ENCODE measurements around the gene NABP1.

Gene NABP1

DNA sequence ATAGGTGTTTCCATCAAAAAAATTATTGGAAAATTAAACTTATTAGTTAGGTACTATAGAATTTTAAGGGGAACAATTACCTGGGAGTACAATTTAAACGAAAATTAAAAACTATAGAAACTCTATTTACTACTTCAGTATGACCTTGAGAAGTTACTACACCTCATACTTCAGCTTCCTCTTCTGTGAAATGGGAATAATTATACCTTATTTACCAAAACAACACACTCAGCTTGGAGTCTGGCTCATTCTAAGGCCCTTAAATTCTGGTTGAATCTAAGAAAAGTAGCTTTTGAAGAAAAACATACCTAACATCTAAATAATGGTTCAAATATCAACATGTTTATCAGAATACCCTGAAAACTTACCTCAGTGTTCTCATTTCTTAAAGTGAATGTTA, 2.7 kb downstream of the NABP1 start:
- no peak for DNase-seq (ENCODE audit: low read depth, low spot score)

DNA sequence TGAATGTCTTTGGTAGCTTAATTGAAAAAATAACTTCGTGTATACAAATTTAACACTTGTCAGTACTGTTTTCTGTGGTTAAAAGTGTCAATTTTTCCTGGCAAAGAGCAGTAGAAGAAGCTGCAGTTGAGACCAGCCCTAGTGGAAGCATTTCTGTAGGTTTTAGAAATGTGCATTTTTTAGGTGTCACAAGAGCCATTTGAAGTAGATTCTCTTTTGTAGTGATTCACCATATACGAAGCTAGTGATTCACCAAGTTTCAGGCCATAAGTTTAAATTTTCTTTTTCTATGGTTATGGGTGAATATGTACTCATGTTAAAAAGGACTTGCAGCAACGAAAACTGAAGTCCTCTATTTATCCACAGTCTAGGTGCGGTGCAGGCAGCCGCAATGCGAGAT, 4.2 kb downstream of the NABP1 start:
- DNase-seq (ENCODE audit: low read depth, low spot score): no peak

DNA sequence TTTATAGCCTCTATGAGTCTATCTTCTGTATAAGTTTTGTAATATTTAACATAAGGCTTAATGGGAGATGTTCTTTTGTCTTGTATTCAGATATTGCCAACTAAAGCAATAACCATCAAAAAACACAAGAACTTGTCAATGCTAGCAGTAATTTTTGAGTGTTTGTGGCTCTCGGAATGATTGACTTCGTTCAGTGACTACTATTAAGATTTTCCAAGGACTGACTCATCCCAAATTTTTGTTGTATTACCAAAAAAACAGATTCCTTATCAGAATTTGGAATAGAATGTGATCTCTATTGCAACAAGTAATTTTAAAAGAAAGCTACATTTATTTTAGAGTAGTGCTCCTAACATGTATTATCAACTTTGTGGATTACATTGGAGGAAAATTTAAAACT, 8.1 kb downstream of the NABP1 start:
- DNase-seq (ENCODE audit: low read depth, low spot score): no peak

DNA sequence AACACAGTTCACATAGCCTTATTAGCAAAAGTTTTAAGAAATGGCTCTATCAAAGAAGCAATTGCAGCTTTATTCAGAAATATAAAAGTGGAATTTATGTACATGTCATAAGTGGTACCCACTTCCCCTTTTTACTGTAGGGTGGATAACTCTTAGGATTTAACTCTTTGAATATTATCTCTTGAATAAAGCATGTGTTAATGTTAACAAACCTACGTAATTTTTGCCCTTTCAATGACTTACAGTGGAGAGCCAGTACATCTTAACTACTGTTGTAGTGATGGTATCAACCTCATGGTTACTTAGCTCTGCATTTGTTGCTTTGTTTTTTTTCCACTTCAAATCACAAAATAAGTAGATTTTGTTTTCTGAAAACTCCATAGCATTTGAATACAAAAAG, 8.8 kb downstream of the NABP1 start:
- no peak for DNase-seq (ENCODE audit: low read depth, low spot score)

DNA sequence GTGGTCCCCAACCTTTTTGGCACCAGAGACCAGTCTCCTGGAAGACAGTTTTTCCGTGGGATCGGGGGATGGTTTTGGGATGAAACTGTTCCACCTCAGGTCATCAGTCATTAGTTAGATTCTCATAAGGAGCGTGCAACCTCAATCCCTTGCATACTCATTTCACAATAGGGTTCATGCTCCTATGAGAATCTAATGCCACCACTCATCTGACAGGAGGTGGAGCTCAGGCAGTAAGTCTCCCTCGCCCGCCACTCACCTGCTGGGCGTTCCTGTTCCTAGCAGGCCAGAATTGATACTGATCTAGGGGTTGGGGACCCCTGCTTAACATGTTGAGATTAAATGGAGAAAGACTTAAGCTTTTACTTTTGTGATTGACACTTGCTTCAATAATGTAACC, 9.9 kb downstream of the NABP1 start:
- DNase-seq (ENCODE audit: low read depth, low spot score): no peak

DNA sequence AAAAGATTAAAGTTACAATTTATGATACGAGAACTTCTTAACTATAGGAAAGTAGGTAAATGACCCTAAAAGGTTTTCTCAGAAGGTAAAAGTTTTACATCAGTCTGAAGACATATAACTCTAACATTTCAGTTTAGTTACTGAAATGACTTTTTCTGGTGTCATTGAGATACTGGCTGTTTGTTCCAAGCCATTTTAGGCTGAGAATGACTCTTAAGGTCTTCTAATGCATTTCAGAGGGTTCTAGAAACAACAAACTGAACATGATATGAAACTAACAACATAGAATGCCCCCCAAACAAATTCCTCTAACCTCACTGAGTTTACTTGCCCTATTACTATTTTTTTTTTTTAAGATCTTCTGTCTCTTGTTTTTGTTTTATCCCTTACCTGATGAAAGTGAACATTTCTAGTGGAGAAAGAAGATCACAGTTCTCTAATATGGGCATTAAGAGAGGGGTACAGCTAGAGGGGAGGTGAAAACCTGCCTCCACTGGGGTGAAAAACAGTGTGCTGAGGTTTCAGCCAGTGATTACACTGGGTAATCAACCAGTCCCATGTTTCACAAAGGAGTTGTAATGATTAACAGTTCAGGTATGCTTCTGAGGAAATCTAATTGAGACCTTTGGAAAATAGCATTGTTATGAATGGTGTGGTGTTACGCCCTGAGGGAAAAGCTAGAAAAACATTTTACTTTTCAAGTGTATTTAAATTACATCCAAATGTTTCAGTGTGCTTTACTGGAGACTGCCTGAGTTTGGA, 11.2 kb downstream of the NABP1 start:
- no peak for DNase-seq (ENCODE audit: low read depth, low spot score)

DNA sequence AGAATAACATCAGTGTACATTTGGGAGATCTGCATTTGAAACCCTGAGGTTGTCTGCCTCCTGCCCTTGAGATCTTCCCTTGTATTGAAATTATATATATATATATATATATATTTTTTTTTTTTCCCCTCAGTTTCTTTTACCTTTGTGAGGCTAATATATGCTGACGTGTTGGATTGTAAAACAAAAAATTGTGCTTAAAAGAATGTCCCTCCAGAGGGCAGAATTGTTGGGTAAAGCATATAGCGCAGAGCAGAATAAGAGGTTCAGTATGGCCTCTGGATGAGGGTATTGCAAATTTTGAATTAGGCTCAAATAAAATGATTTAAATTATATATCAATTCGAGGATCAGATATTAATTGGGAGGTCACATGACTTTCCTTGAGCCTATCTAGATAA, 12.4 kb downstream of the NABP1 start:
- no peak for DNase-seq (ENCODE audit: low read depth, low spot score)

DNA sequence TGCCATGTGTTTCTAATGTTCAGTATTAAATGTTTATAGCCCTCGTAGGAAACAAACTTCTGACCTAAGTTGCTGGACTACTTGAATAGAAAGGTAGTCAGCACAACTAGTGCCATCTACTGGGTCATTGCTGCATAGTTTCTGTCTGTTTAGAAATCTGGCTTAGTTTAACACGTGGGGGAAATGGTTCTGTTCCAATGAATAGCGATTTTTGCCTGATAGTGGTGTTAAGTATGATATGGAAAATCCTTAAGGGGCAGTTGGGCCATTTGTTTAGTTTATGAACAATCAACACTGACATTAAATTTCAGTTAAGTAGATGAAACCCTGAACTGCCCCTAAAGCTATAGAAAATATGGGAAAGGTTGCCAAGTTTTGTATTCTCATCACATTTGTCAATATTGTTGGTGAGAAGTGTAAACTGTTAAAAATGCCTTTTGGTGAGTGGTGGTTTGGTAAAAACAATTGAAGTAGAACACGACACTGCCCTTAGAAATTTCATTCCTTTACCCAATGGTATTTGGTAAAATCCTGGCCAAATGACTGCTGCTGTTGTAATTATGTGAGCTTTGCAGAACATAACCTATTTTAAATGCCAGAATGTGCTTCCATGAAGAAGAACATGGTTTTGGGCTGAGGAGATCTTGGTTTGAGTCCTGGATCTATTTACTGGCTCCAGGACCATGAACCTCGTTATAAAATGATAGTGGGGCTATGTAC, 13.2 kb downstream of the NABP1 start:
- no peak for DNase-seq (ENCODE audit: low read depth, low spot score)

DNA sequence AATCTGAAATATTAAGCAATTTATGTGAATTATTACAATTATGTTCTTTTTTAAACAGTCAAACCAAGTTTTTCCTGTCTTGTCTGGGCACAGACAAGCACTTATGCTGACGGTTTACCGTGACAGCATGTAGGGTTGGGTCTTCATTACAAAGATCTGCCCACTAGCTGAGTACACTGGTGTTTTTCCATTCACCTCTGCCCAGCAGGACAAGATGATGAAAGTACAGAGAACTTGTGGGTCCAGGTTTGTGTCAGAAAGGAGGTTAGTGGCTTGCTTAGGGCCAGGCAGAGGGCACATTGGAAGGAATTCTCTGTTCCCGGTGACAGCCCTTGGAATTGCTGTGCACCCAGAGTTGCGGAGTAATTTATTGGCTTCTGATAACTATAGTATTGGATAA, 14.0 kb downstream of the NABP1 start:
- no peak for DNase-seq (ENCODE audit: low read depth, low spot score)

DNA sequence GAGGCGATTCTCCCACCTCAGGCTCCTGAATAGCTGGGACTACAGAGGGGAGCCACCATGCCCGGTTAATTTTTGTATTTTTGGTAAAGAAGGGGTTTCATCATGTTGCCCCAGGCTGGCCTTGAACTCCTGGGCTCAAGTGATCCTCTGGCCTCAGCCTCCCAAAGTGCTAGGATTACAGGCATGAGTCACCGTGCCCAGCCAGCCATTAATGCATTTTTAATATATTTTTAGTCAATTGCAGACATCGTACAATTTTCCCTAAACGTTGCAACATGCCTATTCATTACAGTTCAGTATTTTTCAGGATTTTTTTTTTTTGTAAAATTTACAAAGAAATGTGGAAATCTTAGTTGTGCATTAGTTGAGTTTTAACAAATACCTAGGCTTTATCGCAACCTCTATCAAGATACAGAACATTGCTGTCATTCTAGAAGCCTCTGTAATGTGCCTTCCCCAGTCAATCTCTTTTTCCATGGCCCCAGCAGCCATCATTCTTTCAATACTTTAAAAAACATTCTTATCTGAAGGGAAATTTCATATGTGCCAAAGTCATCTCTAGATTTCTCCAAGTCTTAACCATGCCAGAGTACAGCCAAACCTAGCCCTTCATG, 14.7 kb downstream of the NABP1 start:
- DNase-seq (ENCODE audit: low read depth, low spot score): no peak

DNA sequence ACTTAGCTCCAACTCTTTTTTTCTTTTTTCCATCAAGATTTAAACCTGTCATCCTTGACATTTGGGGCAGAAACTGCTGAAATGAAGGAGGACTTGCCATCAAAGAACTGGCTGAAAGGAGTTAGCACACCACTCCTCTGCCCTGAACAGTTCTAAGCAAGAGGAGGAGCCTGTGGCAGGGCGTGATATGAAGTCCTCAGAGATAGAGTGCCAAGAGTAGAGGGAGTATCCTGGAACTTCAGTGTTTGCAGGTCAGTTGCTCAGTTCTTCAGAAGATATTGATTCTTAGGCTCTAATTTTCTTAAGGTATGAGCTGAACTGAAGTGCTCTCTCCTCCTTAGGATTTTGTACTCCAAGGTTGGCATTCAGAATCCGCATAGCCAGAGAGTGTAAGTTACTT, 15.2 kb downstream of the NABP1 start:
- no peak for DNase-seq (ENCODE audit: low read depth, low spot score)

DNA sequence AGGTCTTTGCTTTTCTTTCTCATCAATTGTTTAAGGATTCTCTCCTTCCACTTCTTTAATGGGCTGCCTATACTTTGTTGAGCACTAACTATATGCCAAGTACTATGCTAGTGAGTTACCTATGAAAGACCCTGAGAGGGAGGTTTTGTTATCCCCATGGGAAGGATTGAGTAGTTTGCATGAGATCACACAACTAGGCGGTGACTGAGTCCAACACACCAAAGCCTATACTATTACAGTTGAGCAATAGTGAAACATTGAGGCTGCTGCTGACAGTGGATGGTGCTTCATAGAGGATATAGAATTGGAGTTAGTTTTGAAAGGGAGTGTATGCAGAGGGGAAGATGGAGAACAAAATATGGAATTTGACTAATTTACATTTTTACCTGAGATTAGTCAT, 15.8 kb downstream of the NABP1 start:
- DNase-seq (ENCODE audit: low read depth, low spot score): no peak

DNA sequence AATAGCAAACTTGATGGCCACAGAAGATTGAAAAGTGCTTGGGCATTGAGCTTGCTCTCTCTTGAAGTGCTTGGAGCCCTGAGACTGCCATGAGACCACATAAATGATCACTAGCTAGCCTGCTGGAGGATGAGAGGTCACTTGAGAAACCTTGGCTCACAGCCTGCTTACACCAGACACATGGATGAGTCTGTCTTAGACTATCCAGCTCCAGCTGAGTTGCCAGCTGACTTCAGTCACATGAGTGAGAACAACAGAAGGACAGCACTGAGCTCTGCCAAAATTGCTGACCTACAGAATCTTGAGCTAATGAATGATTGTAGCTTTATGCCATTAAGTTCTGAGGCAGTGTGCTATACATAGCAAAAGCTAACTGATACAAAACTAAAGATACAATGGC, 18.1 kb downstream of the NABP1 start:
- DNase-seq (ENCODE audit: low read depth, low spot score): no peak

DNA sequence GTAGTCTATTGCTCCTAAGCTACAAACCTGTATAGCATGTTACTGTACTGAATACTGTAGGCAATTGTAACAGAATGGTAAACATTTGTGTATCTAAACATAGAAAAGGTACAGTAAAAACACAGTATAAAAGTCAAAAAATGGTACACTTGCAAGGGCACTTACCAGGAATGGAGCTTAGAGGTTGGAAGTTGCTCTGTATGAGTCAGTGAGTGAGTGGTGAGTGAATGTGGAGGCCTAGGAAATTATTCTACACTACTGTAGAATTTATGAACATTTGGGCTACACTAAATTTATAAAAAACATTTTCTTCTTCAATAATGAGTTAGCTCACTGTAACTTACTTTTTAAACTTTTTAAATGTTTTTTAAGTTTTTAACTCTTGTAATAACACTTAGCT, 19.0 kb downstream of the NABP1 start:
- DNase-seq (ENCODE audit: low read depth, low spot score): no peak

DNA sequence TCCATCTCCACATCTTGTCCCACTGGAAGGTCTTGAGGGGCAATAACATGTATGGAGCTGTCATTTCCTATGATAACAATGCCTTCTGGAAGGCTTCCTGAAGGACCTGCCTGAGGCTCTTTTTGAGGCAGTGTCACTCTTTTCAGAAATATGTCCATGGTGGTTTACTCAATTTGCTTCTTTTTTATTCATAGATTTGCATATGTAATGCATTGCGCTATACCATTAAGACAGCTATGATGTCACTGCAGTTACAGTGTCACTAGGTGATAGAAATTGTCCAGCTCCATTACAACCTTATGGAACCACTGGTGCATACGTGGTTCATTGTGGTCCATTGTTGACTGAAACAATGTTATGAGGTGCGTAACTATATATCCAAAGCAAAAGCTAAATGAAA, 19.9 kb downstream of the NABP1 start:
- DNase-seq (ENCODE audit: low read depth, low spot score): no peak

DNA sequence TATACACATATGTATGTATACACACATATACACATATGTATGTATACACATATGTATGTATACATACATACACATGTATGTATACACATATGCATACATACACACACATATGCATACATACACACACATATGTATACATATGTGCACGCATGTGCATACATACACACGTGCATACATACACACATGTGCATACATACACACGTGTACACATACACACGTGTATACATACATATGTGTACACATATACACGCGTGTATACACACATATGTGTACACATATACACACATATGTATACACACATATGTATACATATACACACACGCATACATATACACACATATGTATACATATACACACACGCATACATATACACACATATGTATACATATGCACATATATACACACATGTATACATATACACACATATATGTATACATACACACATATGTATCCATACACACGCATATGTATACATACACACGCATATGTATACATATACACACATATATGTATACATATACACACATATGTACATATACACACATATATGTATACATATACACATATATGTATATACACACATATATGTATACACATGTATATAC, 21.5 kb downstream of the NABP1 start:
- no peak for DNase-seq (ENCODE audit: low read depth, low spot score)

DNA sequence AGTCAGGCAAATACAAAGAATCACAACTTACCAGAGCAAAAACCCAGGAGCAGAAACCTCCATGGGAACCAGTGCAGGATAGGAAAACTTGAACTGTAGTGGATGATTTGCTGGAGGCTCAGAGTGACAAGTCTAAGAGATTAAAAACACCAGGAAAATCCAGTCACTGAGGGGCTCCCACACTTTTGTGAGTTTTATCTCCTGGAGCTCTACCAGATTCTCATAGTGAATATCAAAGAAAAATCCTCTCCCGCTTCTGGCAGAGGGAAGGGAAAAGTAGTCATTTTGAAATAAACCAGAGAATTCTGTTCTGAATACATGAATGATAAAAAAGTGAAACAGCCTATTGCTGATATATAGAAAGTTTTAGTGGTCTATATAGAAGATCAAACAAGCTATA, 23.1 kb downstream of the NABP1 start:
- DNase-seq (ENCODE audit: low read depth, low spot score): no peak

DNA sequence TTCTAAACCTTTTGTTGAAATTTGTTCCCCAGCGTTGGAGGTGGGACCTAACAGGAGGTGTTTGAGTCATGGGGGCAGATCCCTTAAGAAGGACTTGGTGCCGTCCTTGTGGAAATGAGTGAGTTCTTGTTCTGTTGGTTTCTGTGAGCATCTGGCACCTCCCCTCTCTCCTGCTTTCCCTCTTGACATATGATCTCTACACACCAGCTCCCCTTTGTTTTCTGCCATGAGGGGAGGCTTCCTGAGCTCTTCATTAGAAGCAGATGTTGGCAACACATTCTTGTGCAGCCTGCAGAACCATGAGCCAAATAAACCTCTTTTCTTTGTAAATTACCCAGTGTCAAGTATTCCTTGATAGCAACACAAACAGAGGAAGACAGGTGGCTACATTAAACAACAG, 23.8 kb downstream of the NABP1 start:
- DNase-seq (ENCODE audit: low read depth, low spot score): no peak

DNA sequence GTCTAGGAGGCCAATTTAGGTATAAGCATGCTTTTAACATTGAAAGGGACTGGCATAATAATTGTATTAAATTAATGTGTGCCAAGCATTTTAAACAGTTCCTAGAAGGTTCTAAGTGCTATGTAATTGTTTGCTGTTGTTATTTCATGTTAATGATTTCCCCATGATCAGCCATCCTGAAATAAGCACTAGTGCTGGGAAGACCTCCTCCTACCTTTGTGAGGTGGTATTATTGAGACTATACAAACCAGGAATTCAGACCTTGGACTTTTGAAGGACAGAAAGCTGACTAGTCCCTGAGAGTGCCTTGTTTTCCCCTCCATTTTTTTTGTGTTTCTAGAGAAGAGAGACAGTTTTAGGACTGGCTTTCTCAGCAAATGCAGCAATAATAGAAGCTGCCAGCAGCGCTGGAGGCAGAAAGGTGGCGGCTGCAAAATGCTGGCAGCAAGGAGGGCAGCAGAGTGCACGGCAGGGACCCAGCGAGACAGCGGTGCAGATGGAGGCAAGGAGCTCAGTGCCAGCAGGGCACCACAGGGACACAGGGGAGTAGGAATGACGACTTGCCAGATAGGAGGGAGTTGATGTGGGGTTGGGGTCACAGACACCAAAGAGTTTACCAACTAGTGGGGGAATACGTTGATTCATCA, 25.3 kb downstream of the NABP1 start:
- no peak for DNase-seq (ENCODE audit: low read depth, low spot score)

DNA sequence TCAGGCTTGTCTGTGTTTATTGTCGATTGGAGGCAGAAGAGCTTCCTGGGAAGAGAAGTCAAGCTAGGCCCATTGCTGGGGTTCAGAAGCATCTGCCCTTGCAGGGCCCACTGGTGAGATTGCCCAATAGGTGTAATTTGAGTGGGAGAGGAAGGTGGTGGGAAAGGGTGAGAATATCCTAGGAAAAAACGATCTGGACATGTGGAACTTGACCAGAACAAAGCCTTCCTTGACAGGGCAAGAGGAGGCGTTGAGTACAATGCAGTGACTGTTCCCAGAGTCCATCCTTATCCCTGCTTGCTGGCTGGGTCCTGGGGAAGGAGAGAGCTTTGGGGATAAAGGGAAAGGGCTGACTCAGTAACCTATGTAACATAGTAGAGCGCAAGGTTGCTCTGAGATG, 27.1 kb downstream of the NABP1 start:
- DNase-seq (ENCODE audit: low read depth, low spot score): no peak

DNA sequence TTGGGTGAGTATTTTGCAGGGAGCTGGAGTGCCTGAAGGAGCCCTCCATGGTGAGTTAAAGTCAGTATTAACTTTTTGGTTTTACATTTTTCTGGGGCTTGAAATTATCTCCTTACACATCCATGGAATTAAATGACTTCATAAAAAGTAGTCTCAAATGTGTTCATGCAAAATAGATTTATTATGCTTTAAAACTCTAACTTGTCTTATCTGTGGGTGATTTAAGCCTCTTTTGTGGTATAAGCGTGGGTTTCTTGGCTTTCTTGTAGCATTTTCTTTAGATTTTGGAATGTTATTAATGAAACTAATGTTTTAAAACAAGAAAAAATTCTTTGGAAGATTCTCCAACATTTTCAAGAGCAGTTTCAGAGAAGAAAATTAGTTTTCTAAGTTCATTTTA, 27.8 kb downstream of the NABP1 start:
- DNase-seq (ENCODE audit: low read depth, low spot score): no peak

DNA sequence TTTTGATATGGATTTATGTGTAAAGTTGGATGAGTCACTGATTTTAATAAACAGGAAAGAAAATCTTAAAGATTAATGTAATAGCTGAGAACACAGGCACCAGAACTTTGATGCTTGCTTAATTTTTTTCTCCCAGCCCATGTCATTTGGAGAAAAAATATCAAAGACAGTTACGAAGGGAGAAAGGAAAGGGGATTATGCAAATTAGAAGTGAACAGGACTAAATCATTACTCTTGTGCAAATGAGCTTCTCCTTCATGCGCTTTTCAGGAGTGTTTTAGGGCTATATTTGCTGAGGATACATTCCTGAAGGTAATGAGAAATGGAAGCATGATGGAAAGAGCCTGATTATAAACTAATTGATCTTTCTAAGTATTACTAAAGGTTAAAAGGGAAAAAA, 28.9 kb downstream of the NABP1 start:
- DNase-seq (ENCODE audit: low read depth, low spot score): no peak
